HepG2 (cell line): ENCODE results near the gene MCRIP2. TPM values are rescaled to one million over a fixed set of nuclear protein-coding genes. Genes with fewer than 3 reads are reported as not detected.

Experiments
- ATAC-seq: fragments of 200-7000 bp; cut with Tn5 transposase; 3 replicates; pipeline ENCODE4 v1.9.1; 2020; ENCODE audit warnings: mild to moderate bottlenecking, moderate library complexity
- BruUV-seq: library from RNA; stranded (reverse); fragments of 400-500 nt; replicated peaks from 2 replicates; lab custom pipeline; 2021; lab: Mats Ljungman, UMichigan
- CTCF ChIA-PET: fragments of 300-600 bp; formaldehyde crosslinking; extraction: SDS; loops from one replicate; lab custom pipeline; 2021; ENCODE audit warnings: low total read pairs, inconsistent platforms, low intra/inter-chr PET ratio; lab: Yijun Ruan, JAX
- POLR2A ChIA-PET: fragments of 350-600 bp; sonication (Branson Sonifier 250); formaldehyde crosslinking; loops from one replicate; lab custom pipeline; 2020; ENCODE audit warnings: antibody characterized with exemption, inconsistent platforms; lab: Yijun Ruan, JAX
- DNase-seq: peaks from one replicate; pipeline ENCODE4 v3.0.0-alpha.2; 2015; ENCODE audit warnings: low spot score
- FAIRE-seq: peaks from 3 replicates; lab custom pipeline; 2011; peaks lifted over from hg19 to GRCh38; lab: Jason Lieb, UNC
- H2AFZ ChIP-seq: one replicate; pipeline ENCODE4 v1.6.1; 2011; ENCODE audit warnings: low read length, inconsistent platforms
- H3K27ac ChIP-seq: fragments of 300-600 bp; 3 replicates; pipeline ENCODE4 v1.8.0; 2011; ENCODE audit warnings: mixed run types, mild to moderate bottlenecking, mixed read lengths, low read length, inconsistent platforms; ENCODE audit not compliant: insufficient read depth; ENCODE audit errors: extremely low read length
- H3K27me3 ChIP-seq, 2 experiments: fragments of 200-600 bp in 1 of 2; 2 replicates in 1 of 2; 3 replicates in 1 of 2; pipeline versions ENCODE4 v1.6.0 to v1.8.0; 2011; ENCODE audit warnings: low read length in 2 of 2, mild to moderate bottlenecking in 2 of 2, moderate library complexity in 2 of 2, inconsistent platforms in 1 of 2; ENCODE audit not compliant: insufficient read depth in 2 of 2, control insufficient read depth in 1 of 2
- H3K36me3 ChIP-seq, 2 experiments: fragments of 200-600 bp in 1 of 2; replicated peaks in 1 of 2; 2 replicates in 1 of 2; 3 replicates in 1 of 2; pipeline versions ENCODE4 v1.5.1 to v1.8.0; 2011; ENCODE audit warnings: low read length in 2 of 2, inconsistent platforms in 1 of 2; ENCODE audit not compliant: insufficient read depth in 2 of 2, control insufficient read depth in 1 of 2
- H3K4me1 ChIP-seq: 2 replicates; pipeline ENCODE4 v1.5.1; 2012; ENCODE audit warnings: low read length, inconsistent platforms; ENCODE audit not compliant: insufficient read depth
- H3K4me2 ChIP-seq: 2 replicates; pipeline ENCODE4 v1.6.0; 2011; ENCODE audit warnings: low read depth, low read length, inconsistent platforms
- H3K4me3 ChIP-seq, 3 experiments: fragments of 200-600 bp in 1 of 3; sonication (generic), shearing (Covaris generic) in 1 of 3; replicated peaks in 1 of 3; 2 replicates each; pipeline ENCODE4 v1.5.1; 2011 to 2016; ENCODE audit warnings: low read length in 3 of 3, inconsistent platforms in 2 of 3, low read depth in 2 of 3, mild to moderate bottlenecking in 2 of 3, control low read depth in 1 of 3, mixed read lengths in 1 of 3; ENCODE audit not compliant: insufficient read depth in 1 of 3
- H3K79me2 ChIP-seq: one replicate; pipeline ENCODE4 v1.6.1; 2011; ENCODE audit warnings: low read length, inconsistent platforms; ENCODE audit not compliant: insufficient read depth
- H3K9ac ChIP-seq: 2 replicates; pipeline ENCODE4 v1.6.0; 2011; ENCODE audit warnings: mild to moderate bottlenecking, low read depth, low read length, inconsistent platforms; ENCODE audit not compliant: insufficient read depth
- H3K9me3 ChIP-seq: 2 replicates; pipeline ENCODE4 v1.5.1; 2012; ENCODE audit warnings: mild to moderate bottlenecking, low read length
- H4K20me1 ChIP-seq: 2 replicates; pipeline ENCODE4 v1.6.0; 2011; ENCODE audit warnings: inconsistent platforms, mild to moderate bottlenecking, low read length, moderate library complexity; ENCODE audit not compliant: insufficient read depth
- AGO2 ChIP-seq: fragments of 200-400 bp; formaldehyde crosslinking; optimal IDR thresholded peaks from 2 replicates; pipeline ENCODE3; 2017; ENCODE audit warnings: mild to moderate bottlenecking, low read depth, low read length, moderate library complexity
- E2F5 ChIP-seq: sonication (generic); formaldehyde crosslinking; conservative IDR thresholded peaks from 2 replicates; pipeline ENCODE4 v1.4.0; 2020; ENCODE audit warnings: missing genetic modification reagents
- ETV6 ChIP-seq: sonication (generic); formaldehyde crosslinking; conservative IDR thresholded peaks from 2 replicates; pipeline ENCODE4 v1.4.0; 2020; ENCODE audit warnings: missing genetic modification reagents
- HMG20A ChIP-seq: IDR thresholded peaks from 2 replicates; pipeline ENCODE4 v1.6.1; 2016; ENCODE audit warnings: borderline replicate concordance
- HNRNPL ChIP-seq: fragments of 200-400 bp; formaldehyde crosslinking; IDR thresholded peaks from 2 replicates; pipeline ENCODE4 v1.6.1; 2017; ENCODE audit warnings: mild to moderate bottlenecking, low read depth, low read length
- KIAA2018 ChIP-seq: sonication (generic); formaldehyde crosslinking; IDR thresholded peaks from 2 replicates; pipeline ENCODE4 v1.5.0; 2020; ENCODE audit warnings: mild to moderate bottlenecking, missing genetic modification reagents, borderline replicate concordance
- MTA1 ChIP-seq: sonication (generic); formaldehyde crosslinking; IDR thresholded peaks from 2 replicates; pipeline ENCODE4 v1.4.0; 2020; ENCODE audit warnings: missing genetic modification reagents, mild to moderate bottlenecking, borderline replicate concordance
- RARA ChIP-seq: IDR thresholded peaks from 2 replicates; pipeline ENCODE4 v1.6.1; 2016; ENCODE audit warnings: missing genetic modification reagents, missing compliant biosample characterization
- SRSF9 ChIP-seq: fragments of 200-400 bp; formaldehyde crosslinking; IDR thresholded peaks from 2 replicates; pipeline ENCODE4 v1.6.1; 2018; ENCODE audit warnings: borderline replicate concordance, mild to moderate bottlenecking, low read depth, low read length; ENCODE audit not compliant: insufficient read depth, poor library complexity, severe bottlenecking
- ZFP36L2 ChIP-seq: sonication (generic); formaldehyde crosslinking; IDR thresholded peaks from 2 replicates; pipeline ENCODE4 v1.4.0; 2020; ENCODE audit warnings: missing genetic modification reagents
- ZNF17 ChIP-seq: sonication (generic); formaldehyde crosslinking; IDR thresholded peaks from 2 replicates; pipeline ENCODE4 v1.5.0; 2020; ENCODE audit warnings: mild to moderate bottlenecking, missing genetic modification reagents
- ZNF362 ChIP-seq: sonication (generic); formaldehyde crosslinking; IDR thresholded peaks from 2 replicates; pipeline ENCODE4 v1.4.0; 2020; ENCODE audit warnings: missing genetic modification reagents, mild to moderate bottlenecking, borderline replicate concordance
- ZNF510 ChIP-seq: sonication (generic); formaldehyde crosslinking; IDR thresholded peaks from 2 replicates; pipeline ENCODE4 v1.4.0; 2020; ENCODE audit warnings: low read depth, mild to moderate bottlenecking, missing genetic modification reagents
- ZNF746 ChIP-seq: sonication (generic); formaldehyde crosslinking; IDR thresholded peaks from 2 replicates; pipeline ENCODE4 v1.8.0; 2022; ENCODE audit warnings: mild to moderate bottlenecking, missing genetic modification reagents
- WGBS: methylation state at CpG from one replicate; pipeline ENCODE4 v1.1.6; 2017; ENCODE audit warnings: low lambda C conversion rate; 5-methylcytosine and 5-hydroxymethylcytosine counted together
- in situ Hi-C: cut with HindIII; loops from 2 replicates; pipeline ENCODE4 v1.10.0; 2017; ENCODE audit warnings: low pct_unique_long_range_greater_than_20kb; ENCODE audit not compliant: extremely low pct_ligation_motif_present
- intact Hi-C: fragments of 100-400 bp; cut with micrococcal nuclease; formaldehyde crosslinking; loops from one replicate; pipeline ENCODE4 v1.10.0; 2022; ENCODE audit not compliant: unreplicated experiment
- polyA plus RNA-seq, 8 experiments: library from polyadenylated mRNA; depleted of rRNA in 3 of 8; stranded (reverse) in 7 of 8; unstranded in 1 of 8; fragments of >200 nt; fragmentation: Illumina TruSeq in 4 of 8; extraction: Trizol in 4 of 8; gene quantifications; 2 replicates each; pipeline versions ENCODE4 v1.2.1 to v1.2.3, GENCODE V29; 2011 to 2016; ENCODE audit warnings: low read depth in 4 of 8, missing spikeins in 1 of 8, mixed read lengths in 1 of 8; ENCODE audit not compliant: insufficient read depth in 1 of 8
- total RNA-seq, 5 experiments: library from RNA; depleted of rRNA; stranded (reverse); fragments of >200 nt; fragmentation: Illumina TruSeq; extraction: Trizol; gene quantifications; 2 replicates each; pipeline ENCODE4 v1.2.3, GENCODE V29; 2016; ENCODE audit warnings: low read depth in 1 of 5

Gene MCRIP2
- total and polyA plus RNA-seq, 2 of the 13 experiments (the other 11 are each of a cell fraction or from before 2014, with no cell fraction given) = 39.6 to 76.7 TPM

GRCh38 chr16:676913-677312 is 35.3 kb downstream of the MCRIP2 start:
- H3K36me3 ChIP-seq = peaks cover 14 to 24% of the 10 kb centered on the region in 2 experiments; a peak in 4 of 5 replicates
- 96% methylated on average over 17 of the region's 23 CpGs for WGBS
- H2AFZ ChIP-seq = no peak overlapping the region
- ATAC-seq = no peak
- H4K20me1 ChIP-seq = 0 out of 2 replicates have a peak, but pooled peaks cover 3% of the 10 kb centered on the region
- no peak overlapping the region for H3K27ac ChIP-seq
- peaks cover 12% of the 10 kb centered on the region for H3K79me2 ChIP-seq
- DNase-seq = no peak
- ChIA-PET POLR2A (interaction anchor here (1.6 to 1.9 kb wide), 3 partner anchors 9 to 28 kb away, joined by 5 to 12 read pairs (median 6); partner anchors contain the start of genes RHOT2 and WDR90), CTCF (no interaction called here)
- H3K9me3 ChIP-seq = no peaks in the 10 kb centered on the region
- H3K4me1 ChIP-seq = peaks cover 44% of the 10 kb centered on the region
- no peak overlapping the region for H3K4me2 ChIP-seq
- BruUV-seq = no TSS peak
- H3K27me3 ChIP-seq = no peaks in the 10 kb centered on the region; a peak in 1 of 5 replicates
- intact Hi-C loops = no loop called here
- in situ Hi-C loops = no loop called here
- H3K9ac ChIP-seq = no peak overlapping the region
- no peak for FAIRE-seq
- H3K4me3 ChIP-seq = no peak overlapping the region
- TF ChIP-seq AGO2 (peak; percentile 18), ZFP36L2 (no peak), ETV6 (CRISPR knock-in tag) (no peak), HNRNPL (peak; percentile 87), KIAA2018 (no peak), ZNF17 (CRISPR knock-in tag) (no peak), E2F5 (CRISPR knock-in tag) (no peak), ZNF510 (CRISPR knock-in tag) (no peak), SRSF9 (no peak), ZNF362 (CRISPR knock-in tag) (no peak), HMG20A (CRISPR knock-in tag) (no peak), MTA1 (0 out of 2 replicates have a peak, but pooled peaks have one; percentile 13), RARA (CRISPR knock-in tag) (no peak), ZNF746 (CRISPR knock-in tag) (no peak)
